Esophagus muscularis mucosa (tissue), 3 donors: ENCODE results near the gene GRM4.

ENCODE experiments used
- POLR2A ChIP-seq: fragments of 450-650 bp; IDR thresholded peaks from one replicate; pipeline ENCODE4 v1.6.1; 2017; ENCODE audit warnings: antibody characterized with exemption, moderate library complexity, mild to moderate bottlenecking, low read depth
- TF ChIP-seq, protein P1 (sequence below), 3 experiments: fragments of 200-600 bp in 2 of 3; fragments of 450-650 bp in 1 of 3; sonication (generic) in 2 of 3; IDR thresholded peaks; one replicate each; pipeline ENCODE4 v1.5.1; 2017 to 2019; ENCODE audit warnings: antibody characterized with exemption in 3 of 3, mild to moderate bottlenecking in 2 of 3, moderate library complexity in 1 of 3

DNA sequence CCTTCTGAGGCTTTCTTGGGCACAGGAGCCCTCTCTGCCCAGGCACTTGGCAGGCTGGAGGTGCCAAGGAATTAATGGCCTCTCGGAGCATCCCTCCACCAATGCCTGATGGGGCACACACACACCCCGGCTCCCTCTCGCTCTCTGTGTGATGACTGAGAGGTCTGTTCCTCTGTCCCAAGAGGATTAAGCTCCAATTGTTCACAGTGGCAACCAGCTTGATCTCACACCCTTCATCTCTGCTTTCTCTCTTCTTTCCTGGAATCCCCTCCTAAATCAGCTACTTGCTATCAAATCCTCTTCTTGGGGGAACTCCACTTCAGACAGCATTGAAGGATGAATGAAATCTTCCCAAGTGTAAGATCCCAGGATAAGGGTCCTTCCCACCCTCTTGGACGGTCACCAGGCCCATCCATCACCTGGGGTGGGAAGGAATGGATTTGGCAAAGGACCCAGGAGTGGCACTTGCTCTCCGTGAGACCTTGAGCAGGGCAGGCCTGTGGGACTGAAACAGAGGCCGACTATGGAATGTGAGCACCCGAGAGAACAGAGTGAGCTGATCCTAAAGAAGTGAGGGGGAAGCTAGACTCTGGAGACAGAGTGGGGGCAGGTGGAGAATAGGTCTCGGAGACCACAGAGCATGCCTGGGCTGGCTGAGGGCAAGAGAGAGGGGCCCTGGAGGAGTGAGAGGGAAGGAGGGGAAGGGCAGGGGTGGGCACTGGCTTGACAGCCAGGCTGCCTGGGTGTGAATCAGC is 93.6 kb downstream of the GRM4 start:
- TF ChIP-seq, protein P1, sequence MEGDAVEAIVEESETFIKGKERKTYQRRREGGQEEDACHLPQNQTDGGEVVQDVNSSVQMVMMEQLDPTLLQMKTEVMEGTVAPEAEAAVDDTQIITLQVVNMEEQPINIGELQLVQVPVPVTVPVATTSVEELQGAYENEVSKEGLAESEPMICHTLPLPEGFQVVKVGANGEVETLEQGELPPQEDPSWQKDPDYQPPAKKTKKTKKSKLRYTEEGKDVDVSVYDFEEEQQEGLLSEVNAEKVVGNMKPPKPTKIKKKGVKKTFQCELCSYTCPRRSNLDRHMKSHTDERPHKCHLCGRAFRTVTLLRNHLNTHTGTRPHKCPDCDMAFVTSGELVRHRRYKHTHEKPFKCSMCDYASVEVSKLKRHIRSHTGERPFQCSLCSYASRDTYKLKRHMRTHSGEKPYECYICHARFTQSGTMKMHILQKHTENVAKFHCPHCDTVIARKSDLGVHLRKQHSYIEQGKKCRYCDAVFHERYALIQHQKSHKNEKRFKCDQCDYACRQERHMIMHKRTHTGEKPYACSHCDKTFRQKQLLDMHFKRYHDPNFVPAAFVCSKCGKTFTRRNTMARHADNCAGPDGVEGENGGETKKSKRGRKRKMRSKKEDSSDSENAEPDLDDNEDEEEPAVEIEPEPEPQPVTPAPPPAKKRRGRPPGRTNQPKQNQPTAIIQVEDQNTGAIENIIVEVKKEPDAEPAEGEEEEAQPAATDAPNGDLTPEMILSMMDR (IDR thresholded peaks at IDR 0.05), result no peak
- no peak for TF ChIP-seq POLR2A
